ENCODE measurements around the gene C6orf132. TPM values are rescaled to one million over a fixed set of nuclear protein-coding genes. Genes with fewer than 3 reads are reported as not detected.

C6orf132 gene
- total and polyA plus RNA-seq, 2 of the 8 experiments (the other 6 are each of a cell fraction or from before 2014, with no cell fraction given), result 31.5 to 64.0 TPM

GRCh38 chr6:42152024-42152423 is 9.6 kb upstream of the C6orf132 start:
- no peak overlapping the region for H4K8ac ChIP-seq (ENCODE audit: extremely low read depth, insufficient read depth, low read length)
- no peak overlapping the region for H2BK15ac ChIP-seq (ENCODE audit: low read length)
- H2BK5ac ChIP-seq (ENCODE audit: low read depth, low read length), result no peak overlapping the region
- H3K27ac ChIP-seq (ENCODE audit: low read depth, low read length), result no peak overlapping the region
- POLR2A ChIA-PET (ENCODE audit: partially characterized antibody), result interaction anchor here (0.5 to 4.3 kb wide), 7 partner anchors 11 to 793 kb away, joined by 3 to 39 read pairs (median 3); partner anchors contain the start of gene C6orf132
- no peak overlapping the region for H3K4ac ChIP-seq (replicated peaks; ENCODE audit: insufficient read length, low read depth, low read length)
- no peaks in the 10 kb centered on the region; the same call in 1 of the 2 replicates for H3K79me1 ChIP-seq (ENCODE audit: low read depth, low read length)
- no peak overlapping the region for H2BK120ac ChIP-seq (replicated peaks; ENCODE audit: low read depth, low read length)
- FAIRE-seq (no peak), DNase-seq (ENCODE audit: low read depth in 1 of 2, low spot score in 2 of 2) (no peak)
- H4K91ac ChIP-seq (replicated peaks; ENCODE audit: insufficient read length, low read length), result no peak overlapping the region
- no peak overlapping the region for H2AFZ ChIP-seq (ENCODE audit: low read length)
- H2BK20ac ChIP-seq (ENCODE audit: low read length), result no peak overlapping the region
- no peaks in the 10 kb centered on the region for H3K36me3 ChIP-seq (ENCODE audit: control insufficient read depth in 2 of 4, insufficient read depth in 4 of 4, low read length in 3 of 4)
- no peaks in the 10 kb centered on the region for H4K20me1 ChIP-seq (replicated peaks in 1 of 2; ENCODE audit: control insufficient read depth in 1 of 2, insufficient read depth in 2 of 2, low read length in 2 of 2)
- H3K56ac ChIP-seq (replicated peaks; ENCODE audit: insufficient read length, low read depth, low read length), result no peak overlapping the region
- H3K9ac ChIP-seq (replicated peaks in 1 of 4; ENCODE audit: extremely low read depth in 1 of 4, low read depth in 3 of 4, low read length in 3 of 4), result no peak overlapping the region
- H3K4me3 ChIP-seq (ENCODE audit: extremely low read depth in 1 of 4, insufficient read depth in 2 of 4, low read depth in 3 of 4, low read length in 4 of 4), result no peak overlapping the region
- TF ChIP-seq, protein P1, sequence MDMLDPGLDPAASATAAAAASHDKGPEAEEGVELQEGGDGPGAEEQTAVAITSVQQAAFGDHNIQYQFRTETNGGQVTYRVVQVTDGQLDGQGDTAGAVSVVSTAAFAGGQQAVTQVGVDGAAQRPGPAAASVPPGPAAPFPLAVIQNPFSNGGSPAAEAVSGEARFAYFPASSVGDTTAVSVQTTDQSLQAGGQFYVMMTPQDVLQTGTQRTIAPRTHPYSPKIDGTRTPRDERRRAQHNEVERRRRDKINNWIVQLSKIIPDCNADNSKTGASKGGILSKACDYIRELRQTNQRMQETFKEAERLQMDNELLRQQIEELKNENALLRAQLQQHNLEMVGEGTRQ (IDR thresholded peaks at IDR 0.05; ENCODE audit: low read length), result no peak
- TF ChIP-seq GTF2F1 (IDR thresholded peaks at IDR 0.05; ENCODE audit: borderline replicate concordance, low read depth, low read length) (no peak), KDM5A (IDR thresholded peaks at IDR 0.05; ENCODE audit: low read length) (no peak), CBX5 (IDR thresholded peaks at IDR 0.05; ENCODE audit: low read depth, low read length) (no peak), RXRA (IDR thresholded peaks at IDR 0.05; ENCODE audit: insufficient read depth, low read depth, low read length) (no peak)
- H3K4me2 ChIP-seq (ENCODE audit: insufficient read depth in 1 of 2, low read depth in 2 of 2, low read length in 2 of 2), result no peak overlapping the region
- 83% methylated on average over 8 of the region's 8 CpGs; no CpG with 5 or more reads in 1 of the 2 experiments for WGBS, 2 experiments (ENCODE audit: extremely low coverage in 1 of 2, insufficient coverage in 1 of 2, insufficient read length in 1 of 2, insufficient replicate concordance in 2 of 2, low coverage in 1 of 2, low lambda C conversion rate in 2 of 2, missing lambda C conversion rate in 1 of 2)
- no peaks in the 10 kb centered on the region for H3K23me2 ChIP-seq (ENCODE audit: low read depth, low read length)
- CTCF ChIA-PET (ENCODE audit: partially characterized antibody), result interaction anchor here (0.6 to 1.1 kb wide), 6 partner anchors 13 to 211 kb away, joined by 3 to 5 read pairs (median 4); no protein-coding TSS in a partner anchor
- no peak overlapping the region for H3K18ac ChIP-seq (ENCODE audit: extremely low read depth, low read length)
- H3K9me3 ChIP-seq (ENCODE audit: insufficient read depth in 2 of 2, low read depth in 1 of 2, low read length in 1 of 2), result no peaks in the 10 kb centered on the region
- no peak overlapping the region for H3K14ac ChIP-seq (ENCODE audit: insufficient read length)
- H2BK12ac ChIP-seq (ENCODE audit: low read depth, low read length), result no peak overlapping the region
- no peak overlapping the region for H3K23ac ChIP-seq (ENCODE audit: insufficient read length)
- H4K5ac ChIP-seq (ENCODE audit: insufficient read length, low read depth, low read length), result no peak overlapping the region
- peaks cover 0 to 3% (median 0%) of the 10 kb centered on the region in 4 experiments; a peak in 3 of 7 replicates for H3K27me3 ChIP-seq (replicated peaks in 1 of 4; ENCODE audit: control insufficient read depth in 3 of 4, extremely low read depth in 1 of 4, insufficient read depth in 3 of 4, low read length in 3 of 4)
- peaks cover 1 to 12% (median 7%) of the 10 kb centered on the region in 4 experiments; a peak in 5 of 7 replicates for H3K4me1 ChIP-seq (replicated peaks in 1 of 4; ENCODE audit: control insufficient read depth in 3 of 4, insufficient read depth in 4 of 4, low read length in 3 of 4)
- H3K79me2 ChIP-seq (ENCODE audit: control insufficient read depth in 1 of 2, insufficient read depth in 2 of 2, low read length in 2 of 2), result no peaks in the 10 kb centered on the region
- H2AK5ac ChIP-seq (ENCODE audit: low read depth, low read length), result no peak overlapping the region

Measured in H1 (cell line).